ENCODE data around the gene WDR90.

- TF ChIP-seq CTCF (optimal IDR thresholded peaks at IDR 0.05 in 1 of 3, IDR thresholded peaks at IDR 0.05 in 1 of 3, conservative IDR thresholded peaks at IDR 0.05 in 1 of 3; ENCODE audit: extremely low read depth in 1 of 3, insufficient read depth in 2 of 3, low read length in 3 of 3) (peak in 2 of 3 experiments; percentile 6 to 26), EZH2 (IDR thresholded peaks at IDR 0.05; ENCODE audit: low read length) (no peak)
Observed at GRCh38 chr16:658679-659571, 9.8 kb downstream of the WDR90 start.

Measured in keratinocyte (primary cell).